Glomerular endothelial cell (primary cell): ENCODE measurements around the gene OIP5. TPM values are rescaled to one million over a fixed set of nuclear protein-coding genes. Genes with fewer than 3 reads are reported as not detected.
"Not testable (repeated sequence)": the region's sequence is repeated elsewhere in the genome, so short reads cannot be mapped to it uniquely, and the experiment has no call there.

Source experiments
- DNase-seq: peaks from one replicate; pipeline ENCODE4 v3.0.0-alpha.2; 2011; ENCODE audit warnings: low read depth, low spot score; ENCODE audit errors: extremely low read depth
- total RNA-seq: library from RNA; depleted of rRNA; stranded (reverse); fragments of >200 nt; gene quantifications from 2 replicates; pipeline ENCODE4 v1.2.3, GENCODE V29; 2015

OIP5 gene
- total RNA-seq: 2.5 and 2.9 TPM in 2 replicates

DNA sequence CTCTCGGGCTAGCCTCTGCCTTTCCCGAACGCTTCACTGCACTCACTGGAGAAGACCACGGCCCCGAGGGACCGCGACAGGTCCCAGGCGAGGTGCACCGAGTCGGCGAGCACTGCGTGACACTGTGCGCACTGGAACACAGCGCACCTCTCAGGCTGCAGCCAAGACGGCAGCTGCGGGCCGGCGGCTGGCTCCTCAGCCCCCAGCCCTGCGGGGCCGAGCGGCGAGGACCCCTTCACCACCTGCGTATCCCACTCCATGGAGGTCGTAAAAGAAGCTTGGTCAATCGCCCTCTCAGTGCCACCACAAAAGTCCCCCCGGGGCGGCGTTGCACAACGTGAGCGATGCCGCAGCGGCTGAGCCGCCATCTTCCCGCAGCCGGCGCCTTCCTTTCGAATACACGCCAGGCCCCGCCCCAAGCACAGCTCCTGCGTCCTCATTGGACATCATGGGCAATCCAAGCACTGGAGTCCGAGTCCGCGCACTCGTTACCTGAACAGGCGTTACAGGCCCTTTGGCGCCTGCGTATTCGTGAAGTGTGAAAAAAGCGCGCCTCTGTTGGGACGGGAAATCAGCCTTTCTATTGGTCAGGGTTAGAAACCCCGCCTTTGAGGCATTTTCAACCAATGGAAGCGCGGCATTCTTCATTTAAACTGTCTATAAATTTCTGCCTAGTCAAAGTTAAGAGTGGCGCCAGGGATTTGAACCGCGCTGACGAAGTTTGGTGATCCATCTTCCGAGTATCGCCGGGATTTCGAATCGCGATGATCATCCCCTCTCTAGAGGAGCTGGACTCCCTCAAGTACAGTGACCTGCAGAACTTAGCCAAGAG lies at the start of gene OIP5, which contains the start of gene NUSAP1:
OIP5 (minus strand) TSS at position 398 of the 832 bp plus-strand sequence; CDS start at position 368, 30 bp downstream.
NUSAP1 (plus strand) TSS at position 688 of the 832 bp plus-strand sequence; CDS start at position 765, 77 bp downstream.
- DNase-seq: peak; percentile 99

DNA sequence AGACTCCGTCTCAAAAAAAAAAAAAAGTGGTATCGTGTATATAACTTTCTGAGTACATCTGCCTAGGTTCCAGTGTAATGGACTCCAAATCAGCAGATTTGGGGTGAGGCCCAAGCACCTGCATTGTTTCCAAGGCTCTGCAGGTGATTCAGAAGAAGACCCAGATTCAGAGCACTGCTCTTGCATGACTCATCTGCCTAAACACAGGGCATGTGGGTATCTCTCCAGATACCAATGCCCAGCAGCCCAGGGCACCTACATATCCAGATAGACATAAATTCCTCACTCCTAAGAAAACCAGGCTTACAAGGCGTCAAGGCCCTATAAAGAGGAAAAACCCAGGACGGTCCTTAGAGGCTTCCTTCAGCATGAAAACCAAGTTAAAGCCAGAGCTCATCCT lies 45.6 kb upstream of the OIP5 start:
- DNase-seq: no peak

DNA sequence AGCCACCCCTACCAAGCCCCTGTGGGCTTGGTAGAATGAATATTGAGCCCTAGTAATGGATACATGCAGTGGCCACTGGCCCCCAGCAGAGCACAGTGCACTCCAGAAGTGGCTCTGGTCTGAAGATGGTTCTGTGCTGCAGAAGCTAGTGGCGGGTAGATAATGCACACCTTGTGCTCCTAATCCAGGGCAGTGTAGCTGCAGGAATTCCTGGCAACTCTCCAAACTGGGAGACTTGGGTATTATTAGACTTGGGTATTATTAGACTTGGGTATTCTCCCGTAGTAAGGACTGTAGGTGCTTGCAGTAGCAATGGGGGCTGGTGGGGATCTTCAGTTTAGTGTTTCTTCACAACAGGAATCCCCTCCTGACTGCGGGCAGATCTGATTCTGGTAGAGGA lies 35.0 kb upstream of the OIP5 start:
- no peak for DNase-seq

DNA sequence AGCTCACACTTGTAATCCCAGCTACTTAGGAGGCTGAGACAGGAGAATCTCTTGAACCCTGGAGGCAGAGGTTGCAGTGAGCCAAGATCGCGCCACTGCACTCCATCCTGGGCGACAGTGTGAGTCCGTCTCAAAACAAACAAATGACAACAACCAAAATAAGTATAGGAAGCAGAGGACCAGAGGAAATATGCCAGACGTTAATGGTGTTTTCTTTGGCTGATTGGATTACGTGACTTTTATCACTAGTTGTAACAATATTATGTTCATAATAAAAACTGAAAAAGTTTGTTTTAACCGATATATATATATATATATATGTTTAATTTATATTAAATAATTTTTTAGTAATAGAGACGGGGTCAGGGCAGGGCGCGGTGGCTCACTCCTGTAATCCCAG lies 22.0 kb upstream of the OIP5 start:
- no peak for DNase-seq

DNA sequence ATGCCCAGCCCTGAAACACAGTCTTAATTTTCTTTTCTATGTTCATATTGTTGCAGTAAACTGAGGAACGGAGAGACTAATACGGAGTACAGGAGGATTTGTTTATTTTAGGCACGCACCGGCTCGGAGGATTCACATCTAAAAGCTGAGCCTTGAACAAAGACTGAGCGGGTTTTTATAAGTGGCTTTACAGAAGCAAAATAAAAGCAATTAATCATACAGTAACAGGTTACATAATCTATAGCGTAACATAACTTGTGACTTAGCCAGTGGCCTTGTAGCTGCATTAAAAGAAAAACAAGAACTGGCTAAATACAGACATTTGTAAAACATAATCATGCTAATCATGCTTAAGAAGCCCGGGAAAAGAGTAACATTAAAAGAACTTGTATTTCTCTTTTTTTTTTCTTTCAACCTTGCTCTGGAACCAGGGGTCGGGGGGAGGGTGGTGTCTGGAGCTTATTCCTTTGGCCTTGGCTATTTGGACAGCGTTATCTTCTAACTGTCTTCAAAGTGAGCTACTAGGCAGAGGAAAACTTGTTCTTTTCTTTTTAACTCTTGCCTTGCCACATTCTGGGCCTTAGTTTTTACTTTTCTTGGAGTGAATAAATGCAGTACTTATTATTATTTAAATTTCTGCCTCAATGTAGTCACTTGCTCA lies 17.8 kb upstream of the OIP5 start:
- no peak for DNase-seq

DNA sequence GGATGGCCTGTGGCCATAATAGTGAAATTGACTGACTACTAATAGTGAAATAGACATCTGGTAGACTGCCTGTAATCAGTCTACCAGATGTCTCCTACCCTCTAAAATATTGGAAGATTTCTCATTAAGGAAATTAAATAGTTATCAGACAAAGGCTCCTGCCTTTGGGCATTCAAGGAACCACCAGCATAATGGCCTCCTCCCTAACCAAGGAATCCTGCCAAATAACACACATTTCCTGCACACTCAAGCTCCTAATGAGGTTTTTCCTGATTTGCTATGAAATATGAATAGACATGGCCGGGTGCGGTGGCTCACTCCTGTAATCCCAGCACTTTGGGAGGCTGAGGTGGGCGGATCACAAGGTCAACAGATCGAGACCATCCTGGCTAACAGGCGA lies 14.8 kb upstream of the OIP5 start:
- DNase-seq: no peak

DNA sequence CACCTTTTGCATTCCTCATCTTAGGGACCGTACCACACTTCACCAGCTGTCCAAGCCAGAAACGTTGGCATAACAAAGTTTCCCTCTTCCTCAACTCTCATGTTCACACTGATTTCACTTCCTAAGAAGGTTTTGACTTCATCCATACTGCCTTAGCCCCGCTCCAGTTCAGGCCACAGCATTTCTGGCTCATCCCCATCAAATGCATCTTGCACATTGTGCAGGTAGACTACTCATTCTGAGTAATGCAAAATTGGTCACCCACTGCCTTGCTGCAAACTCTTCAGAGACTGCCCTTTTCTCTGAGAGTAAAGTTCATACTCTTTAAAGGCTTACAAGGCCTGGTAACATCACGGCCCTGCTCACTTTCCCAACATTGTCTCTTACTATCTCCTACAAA lies 9.1 kb upstream of the OIP5 start:
- no peak for DNase-seq

DNA sequence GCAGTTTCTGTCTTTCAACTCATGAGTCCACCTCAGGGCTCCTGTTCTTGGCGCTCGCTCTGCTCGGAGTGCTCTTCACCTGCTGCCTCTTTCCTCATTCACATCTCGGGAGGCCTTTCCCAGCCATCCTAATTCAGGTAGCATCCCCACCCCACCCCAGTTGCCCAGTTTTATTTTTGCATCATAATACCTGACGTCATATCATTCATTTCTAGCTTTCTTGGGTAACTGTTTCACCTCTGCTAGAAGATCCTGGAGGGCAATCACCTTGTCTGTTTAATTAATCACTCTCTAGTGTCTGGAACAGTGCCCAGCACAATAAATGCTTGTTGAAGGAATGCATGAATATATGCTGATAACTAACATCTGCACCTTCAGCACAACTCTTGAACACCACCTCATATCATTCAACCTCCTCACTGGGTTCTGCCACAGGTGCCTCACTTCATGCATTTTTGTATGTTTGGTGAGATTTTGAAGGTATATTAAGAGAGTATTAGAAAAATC lies 7.9 kb upstream of the OIP5 start:
- no peak for DNase-seq

DNA sequence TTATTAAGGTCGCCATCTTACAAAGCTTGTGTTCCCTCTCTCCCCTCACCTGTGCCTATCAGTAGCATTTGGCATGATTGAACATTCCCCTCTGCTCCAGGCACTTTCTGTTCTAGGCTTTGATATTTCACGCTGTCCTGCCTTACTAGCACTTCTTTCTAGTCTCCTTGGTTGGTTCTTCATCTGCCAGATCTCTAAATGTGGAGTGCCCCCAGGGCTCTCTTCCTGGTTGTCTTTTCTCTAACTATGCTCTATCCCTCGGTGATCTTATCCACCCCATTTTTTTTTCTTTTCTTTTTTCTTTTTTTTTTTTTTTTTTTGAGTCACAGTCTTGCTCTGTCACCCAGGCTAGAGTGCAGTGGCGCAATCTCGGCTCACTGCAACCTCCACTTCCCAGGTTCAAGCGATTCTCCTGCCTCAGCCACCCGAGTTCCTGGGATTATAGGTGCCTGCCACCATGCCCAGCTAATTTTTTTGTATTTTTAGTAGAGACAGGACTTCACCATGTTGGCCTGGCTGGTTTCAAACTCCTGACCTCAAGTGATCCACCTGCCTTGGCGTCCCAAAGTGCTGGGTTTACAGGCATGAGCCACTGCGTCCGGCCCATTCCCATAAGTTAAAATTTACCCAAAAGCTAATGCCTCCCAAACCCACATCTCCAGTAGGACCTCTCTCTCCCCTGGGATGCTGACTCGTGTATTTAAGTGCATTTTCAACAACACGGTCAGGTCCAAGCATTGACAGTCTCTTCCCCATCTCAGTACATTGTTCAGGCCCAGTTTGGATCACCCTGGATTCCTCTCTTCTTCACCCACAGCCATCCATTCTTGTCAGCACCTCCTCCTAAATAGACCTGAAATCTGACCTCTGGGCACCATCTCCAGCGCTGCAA lies 5.5 kb upstream of the OIP5 start:
- DNase-seq: no peak

DNA sequence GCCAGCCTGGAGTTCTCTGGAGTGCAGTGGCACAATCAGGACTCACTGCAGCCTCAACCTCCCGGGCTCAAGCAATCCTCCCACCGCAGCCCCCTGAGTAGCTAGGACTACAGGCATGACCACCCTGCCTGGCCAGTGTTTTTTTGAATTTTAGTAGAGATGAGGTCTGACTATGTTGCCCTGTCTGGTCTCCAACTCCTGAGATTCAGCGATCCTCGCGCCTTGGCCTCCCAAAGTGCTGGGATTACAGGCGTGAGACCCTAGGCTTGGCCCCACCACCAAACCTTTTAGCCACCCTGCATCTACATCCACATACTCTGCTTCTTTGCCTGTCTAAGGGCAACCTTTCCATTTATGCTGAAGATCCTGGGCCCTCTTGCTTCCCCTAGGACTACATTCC lies 4.7 kb upstream of the OIP5 start:
- no peak for DNase-seq

DNA sequence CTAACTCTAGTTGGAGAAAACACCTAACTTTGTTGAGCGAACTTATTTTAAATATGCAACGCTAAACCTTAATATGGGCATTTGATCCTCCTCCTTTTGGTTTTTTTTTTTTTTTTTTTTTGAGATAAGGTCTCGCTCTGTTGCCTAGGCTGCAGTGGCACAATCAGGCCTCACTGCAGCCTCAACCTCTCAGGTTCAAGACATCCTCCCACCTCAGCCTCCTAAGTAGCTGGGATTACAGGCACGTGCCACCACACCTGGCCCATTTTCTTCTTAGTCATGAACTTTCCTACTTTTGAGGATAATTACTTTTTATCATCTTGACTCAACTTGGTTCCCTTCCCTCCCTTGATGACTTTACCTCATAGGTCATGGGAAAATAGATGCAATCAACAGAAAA lies 4.2 kb upstream of the OIP5 start:
- no peak for DNase-seq

DNA sequence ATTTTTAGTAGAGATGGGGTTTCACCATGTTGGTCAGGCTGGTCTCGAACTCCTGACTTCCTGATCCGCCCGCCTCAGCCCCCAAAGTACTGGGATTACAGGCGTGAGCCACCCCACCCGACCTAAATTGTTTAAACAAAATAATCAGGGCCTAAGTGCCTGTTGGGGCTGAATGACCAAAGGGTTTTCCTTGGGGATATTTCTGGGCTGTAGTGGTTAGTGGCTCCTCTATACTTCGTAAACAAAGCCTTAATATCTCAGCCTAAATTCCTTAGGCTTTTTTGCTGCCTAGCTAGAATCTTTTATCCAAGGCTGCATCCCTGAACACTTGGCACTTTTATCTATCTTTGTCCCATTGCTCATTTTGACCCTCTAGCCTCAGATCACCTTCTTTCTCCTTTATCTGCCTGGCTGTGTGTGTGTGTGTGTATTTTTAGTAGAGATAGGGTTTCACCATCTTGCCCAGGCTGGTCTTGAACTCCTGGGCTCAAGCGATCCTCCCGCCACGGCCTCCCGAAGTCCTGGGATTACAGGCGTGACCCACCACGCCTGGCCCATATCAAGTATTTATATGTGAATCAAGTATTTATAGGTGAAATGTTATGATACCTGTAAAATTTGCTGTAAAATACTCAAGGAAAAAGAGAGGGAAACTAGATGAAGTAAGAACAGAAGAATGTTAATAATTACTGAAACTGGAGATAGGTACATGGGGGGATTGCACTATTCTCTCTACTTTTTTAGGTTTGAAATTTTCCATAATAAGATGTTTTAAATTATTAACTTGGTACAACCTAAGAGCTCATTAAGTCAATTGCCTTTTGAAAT lies 2.1 kb upstream of the OIP5 start:
- no peak for DNase-seq

DNA sequence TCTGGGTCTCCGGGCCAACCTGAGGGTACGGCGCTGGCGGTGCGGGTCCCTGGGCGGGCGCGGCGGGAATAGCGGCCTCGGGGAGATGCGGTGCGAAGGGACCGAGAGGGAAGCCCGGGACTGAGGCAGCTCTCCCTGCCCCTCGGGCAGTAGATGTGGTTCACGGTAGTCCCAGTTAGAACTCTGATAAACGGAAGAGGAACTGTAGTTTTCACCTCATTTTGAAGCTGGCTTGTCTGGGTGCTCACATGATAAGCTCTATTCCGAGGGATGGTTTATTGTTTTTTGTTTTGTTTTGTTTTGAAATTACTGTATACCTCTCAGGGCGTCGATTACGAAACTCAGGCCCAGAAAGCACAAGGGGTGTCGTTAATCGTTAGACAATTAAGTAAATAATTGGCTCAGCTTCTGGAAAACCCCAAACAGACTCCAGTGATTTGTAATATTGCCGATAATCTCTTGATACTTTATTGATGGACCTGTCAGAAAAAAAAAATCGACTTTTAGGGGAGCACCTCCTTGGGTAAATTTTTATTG lies 703 bp upstream of the OIP5 start:
- DNase-seq: peak; percentile 12

DNA sequence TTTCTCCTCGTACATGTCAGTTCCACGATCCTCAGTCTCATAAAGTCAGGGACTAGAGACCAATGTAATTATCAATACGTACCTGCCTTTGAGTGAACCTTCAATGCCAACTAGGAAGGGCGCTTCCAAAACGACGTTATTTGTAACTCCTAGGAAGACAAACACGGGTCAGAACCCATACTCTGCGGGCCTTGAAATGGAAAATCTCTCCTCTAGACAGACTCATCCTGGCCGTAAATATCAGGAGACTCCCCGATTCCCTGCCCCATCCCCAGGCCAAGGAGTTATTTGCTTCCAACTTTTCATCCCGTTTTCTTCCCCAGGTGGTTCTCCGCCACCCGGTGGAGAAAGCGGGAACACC lies 578 bp downstream of the OIP5 start:
- DNase-seq: peak; percentile 16

DNA sequence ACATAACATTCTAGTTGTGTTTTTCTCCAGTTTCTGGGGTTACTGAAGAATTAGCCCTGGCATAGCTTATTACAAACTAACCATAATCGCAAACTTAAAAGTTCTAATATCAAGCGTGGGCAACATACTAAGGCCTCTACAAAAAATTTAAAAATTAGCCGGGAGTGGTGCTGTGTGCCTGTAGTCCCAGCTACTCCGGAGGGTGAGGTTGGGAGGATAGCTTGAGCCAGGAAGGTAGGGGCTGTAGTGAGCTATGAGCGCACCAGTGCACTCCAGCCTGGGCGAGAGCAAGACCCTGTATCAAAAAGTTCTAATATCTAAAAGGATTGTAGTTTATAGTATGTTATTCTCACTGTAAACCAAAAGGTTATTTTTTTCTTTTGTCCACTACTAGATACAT lies 1.1 kb downstream of the OIP5 start:
- DNase-seq: no peak

DNA sequence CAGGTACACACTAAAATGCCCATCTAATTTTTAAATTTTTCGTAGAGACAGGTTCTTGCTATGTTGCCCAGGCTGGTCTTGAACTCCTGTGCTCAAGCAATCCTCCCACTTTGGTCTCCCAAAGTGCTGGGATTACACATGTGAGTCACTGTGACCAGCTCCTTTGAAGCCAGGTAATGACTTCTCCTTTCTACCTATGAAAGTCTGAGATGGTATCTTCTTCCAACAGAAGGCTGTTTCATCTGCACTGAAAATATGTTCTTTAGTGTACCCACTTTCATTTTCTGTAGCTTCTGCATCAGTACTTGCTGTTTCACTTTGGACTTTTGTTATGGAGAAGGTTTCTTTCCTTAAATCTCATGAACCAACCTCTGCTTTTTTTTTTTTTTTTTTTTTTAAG lies 8.8 kb downstream of the OIP5 start:
- no peak for DNase-seq

DNA sequence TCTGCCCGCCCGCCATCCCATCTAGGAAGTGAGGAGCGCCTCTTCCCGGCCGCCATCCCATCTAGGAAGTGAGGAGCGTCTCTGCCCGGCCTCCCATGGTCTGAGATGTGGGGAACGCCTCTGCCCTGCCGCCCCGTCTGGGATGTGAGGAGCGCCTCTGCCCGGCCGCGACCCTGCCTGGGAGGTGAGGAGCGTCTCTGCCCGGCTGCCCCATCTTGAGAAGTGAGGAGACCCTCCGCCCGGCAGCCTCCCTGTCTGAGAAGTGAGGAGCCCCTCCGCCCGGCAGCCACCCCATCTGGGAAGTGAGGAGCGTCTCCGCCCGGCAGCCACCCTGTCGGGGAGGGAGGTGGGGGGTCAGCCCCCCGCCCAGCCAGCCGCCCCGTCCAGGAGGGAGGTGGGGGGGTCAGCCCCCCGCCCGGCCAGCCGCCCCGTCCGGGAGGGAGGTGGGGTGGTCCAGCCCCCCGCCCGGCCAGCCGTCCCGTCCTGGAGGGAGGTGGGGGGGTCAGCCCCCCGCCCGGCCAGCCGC lies 11.5 kb downstream of the OIP5 start:
- not testable (repeated sequence) for DNase-seq

DNA sequence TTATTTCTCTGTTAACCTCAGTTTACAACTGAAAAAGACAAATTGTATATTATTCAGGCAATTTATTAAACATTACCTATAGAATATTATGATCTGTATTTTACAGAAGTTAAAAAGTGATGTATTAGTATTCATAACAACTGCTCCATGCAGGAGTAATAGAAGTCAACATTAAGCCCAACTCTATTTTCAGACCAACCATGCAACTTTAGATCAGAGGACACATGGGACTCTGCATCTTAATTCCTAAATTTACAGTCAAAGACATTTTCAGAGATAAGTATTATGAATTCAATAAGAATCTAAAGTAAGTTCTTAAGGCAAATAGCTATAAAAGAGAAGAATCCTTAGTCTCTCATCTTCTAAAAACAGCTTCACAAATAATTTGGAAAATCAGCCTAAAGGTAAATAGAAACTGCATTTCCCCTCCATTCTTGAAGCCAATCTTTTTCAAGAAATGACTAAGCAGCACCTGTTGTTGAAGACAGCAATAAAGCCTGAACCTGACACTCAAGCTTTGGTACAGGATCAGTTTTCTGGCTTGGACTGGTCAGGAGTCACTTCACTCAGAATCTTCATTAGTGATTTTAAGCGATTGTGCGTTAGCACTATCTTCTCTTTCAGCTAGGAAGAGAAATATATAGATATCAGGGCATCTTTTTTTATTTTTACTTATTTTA lies 23.0 kb downstream of the OIP5 start:
- DNase-seq: no peak

DNA sequence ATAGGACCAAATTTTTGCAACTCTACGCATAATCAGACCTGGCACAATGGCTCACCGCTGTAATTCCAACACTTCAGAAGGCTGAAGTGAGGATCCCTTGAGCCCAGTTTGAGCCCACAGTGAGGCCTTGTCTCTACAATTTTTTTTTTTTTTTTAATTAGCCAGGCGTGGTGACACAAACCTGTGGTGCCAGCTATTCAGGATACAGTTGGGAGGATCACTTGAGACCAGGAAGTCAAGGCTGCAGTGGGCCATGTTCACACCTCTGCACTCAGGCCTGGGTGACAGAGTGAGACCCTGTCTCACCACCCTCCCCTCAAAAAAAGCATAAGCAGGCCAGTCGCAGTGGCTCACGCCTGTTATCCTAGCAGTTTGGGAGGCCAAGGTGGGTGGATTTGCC lies 24.7 kb downstream of the OIP5 start:
- DNase-seq: no peak
